NCI-H1105 (cell line): Measurements from ENCODE around the gene THEMIS2.
"Not testable (repeated sequence)": the region's sequence is repeated elsewhere in the genome, so short reads cannot be mapped to it uniquely, and the experiment has no call there.

ENCODE experiments used
- DNase-seq: peaks from one replicate; lab custom pipeline; 2025; lab: John Stamatoyannopoulos, UW

The THEMIS2 gene

GRCh38 chr1:27862671-27863537 is 9.4 kb upstream of the THEMIS2 start:
- DNase-seq = no peak

DNA sequence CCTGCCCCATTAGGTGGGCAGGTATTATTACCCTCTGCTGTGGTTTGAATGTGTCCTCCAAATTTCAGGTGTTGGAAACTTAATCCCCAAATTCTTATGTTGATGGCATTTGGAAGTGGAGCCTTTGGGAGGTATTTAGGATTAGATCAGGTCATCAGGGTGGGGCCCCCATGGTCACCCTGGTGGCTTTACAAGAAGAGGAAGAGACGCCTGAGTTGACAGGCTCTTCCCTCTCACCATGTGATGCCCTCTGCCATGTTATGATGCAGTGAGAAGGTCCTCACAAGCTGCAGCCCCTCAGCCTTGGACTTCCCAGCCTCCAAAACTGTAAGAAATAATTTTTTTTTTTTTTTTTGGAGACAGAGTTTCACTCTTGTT is 8.8 kb upstream of the THEMIS2 start:
- no peak for DNase-seq

DNA sequence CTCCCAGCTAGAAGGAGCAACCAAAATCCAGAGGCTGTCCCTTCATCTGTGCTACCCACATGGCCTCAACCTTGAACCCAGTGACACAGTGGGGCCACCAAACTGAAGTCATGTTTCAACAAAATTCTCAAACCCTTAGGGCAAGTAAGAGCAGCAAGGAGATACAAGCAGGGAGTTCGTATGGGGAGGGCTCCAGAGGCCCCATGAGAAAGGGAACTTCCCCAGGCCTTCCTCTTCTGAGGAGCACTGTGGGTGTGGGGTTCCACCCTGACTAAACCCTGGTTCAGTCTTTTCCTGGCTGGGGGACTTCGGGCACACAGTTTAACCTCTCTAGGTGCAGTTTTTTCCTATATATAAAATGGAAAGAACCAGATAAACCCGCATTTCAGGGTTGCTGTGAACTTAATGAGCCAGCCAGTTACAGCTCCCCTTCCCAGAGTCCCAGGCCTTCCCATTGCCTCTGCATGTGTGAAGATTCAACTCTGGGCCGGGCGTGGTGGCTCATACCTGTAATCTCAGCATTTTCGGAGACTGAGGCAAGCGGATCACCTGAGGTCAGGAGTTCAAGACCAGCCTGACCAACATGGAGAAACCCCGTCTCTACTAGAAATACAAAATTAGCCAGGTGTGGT is 8.0 kb upstream of the THEMIS2 start:
- no peak for DNase-seq

DNA sequence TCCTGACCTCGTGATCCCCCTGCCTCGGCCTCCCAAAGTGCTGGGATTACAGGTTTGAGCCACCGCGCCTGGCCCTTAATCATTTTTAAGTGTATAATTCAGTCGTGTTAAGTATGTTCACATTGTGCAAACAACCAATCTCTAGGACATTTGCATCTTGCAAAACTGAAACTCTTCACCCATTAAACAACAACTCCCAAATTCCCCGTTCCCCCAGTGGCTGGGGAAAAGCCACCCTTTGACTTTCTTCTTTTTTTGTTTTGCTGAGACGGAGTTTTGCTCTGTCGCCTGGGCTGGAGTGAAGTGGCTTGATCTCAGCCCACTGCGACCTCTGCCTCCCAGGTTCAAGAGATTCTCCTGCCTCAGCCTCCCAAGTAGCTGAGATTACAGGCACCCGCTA is 6.5 kb upstream of the THEMIS2 start:
- no peak for DNase-seq

DNA sequence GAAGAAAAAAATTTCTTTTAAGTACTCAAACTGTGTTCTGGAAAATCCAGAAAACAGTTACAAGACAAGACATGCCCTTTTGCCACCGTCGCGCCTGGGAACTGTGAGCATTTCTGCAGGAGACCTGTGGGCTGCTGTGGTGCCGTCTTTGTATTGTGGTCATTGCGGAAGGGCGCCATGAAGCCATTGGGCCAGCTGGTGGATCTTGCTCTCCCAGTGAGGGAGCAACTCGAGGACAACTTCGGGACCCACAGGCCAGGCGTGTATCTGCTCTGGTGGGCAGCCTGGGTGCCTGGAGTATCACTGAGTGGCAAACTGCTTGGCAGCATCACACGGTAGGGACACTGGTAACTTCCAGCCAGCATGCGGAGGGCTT is 3.8 kb upstream of the THEMIS2 start:
- DNase-seq = no peak

- DNase-seq = no peak
Measured at GRCh38 chr1:27868932-27869718, 3.2 kb upstream of the THEMIS2 start.

GRCh38 chr1:27869719-27870085 is 2.6 kb upstream of the THEMIS2 start:
- no peak for DNase-seq

DNA sequence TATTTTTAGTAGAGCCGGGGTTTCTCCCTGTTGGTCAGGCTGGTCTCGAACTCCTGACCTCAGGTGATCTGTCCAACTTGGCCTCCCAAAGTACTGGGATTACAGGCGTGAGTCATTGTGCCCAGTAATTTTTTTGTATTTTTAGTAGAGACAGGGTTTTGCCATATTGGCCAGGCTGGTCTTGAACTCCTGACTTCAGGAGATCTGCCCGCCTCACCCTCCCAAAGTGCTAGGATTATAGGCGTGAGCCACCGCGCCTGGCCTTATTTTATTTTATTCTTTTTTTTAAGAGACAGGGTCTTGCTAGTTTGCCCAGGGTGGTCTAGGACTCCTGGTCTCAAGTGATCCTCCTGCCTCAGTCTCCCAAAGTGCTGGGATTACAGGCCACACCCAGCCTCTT is 1.3 kb upstream of the THEMIS2 start:
- not testable (repeated sequence) for DNase-seq

GRCh38 chr1:27872802-27873551 is 633 bp downstream of the THEMIS2 start:
- no peak for DNase-seq

DNA sequence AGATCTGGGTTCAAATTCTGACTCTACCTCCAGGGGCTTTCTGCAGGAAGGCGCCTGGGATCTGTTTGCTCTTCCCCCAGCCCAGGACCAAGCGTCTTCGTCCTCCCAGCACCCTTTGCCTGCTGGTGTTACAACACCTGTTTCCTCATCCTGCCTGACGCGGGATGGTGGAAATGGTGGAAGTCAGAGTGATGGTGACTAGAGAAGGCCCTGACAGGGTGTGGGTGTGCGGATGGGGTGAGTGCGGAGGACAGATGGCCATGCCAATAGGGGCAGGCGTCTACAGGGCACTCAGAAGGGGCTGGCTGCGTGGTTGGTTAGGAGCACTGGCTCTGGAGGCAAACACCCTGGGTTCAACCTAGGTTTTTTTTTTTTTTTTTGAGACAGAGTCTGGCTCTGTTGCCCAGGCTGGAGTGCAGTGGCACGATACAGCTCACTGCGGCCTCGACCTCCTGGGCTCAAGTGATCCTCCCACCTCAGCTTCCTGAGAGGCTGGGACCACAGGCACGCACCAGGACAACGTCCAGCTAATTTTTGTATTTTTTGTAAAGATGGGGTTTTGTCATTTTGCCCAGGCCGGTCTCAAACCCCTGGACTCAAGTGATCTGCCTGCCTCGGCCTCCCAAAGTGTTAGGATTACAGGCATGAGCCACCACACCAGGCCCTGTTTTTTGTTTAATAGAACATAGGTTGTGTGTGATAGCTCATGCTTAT is 1.5 kb downstream of the THEMIS2 start:
- no peak for DNase-seq

GRCh38 chr1:27876341-27877114 is 4.2 kb downstream of the THEMIS2 start:
- DNase-seq = no peak

- no peak for DNase-seq
Measured at GRCh38 chr1:27877115-27877416, 4.7 kb downstream of the THEMIS2 start.

- no peak for DNase-seq
Measured at GRCh38 chr1:27878039-27878438, 5.7 kb downstream of the THEMIS2 start.

- DNase-seq = no peak
Measured at GRCh38 chr1:27878787-27879335, 6.5 kb downstream of the THEMIS2 start.

GRCh38 chr1:27879374-27880082 is 7.2 kb downstream of the THEMIS2 start:
- no peak for DNase-seq

GRCh38 chr1:27882543-27882903 is 10.2 kb downstream of the THEMIS2 start:
- no peak for DNase-seq

DNA sequence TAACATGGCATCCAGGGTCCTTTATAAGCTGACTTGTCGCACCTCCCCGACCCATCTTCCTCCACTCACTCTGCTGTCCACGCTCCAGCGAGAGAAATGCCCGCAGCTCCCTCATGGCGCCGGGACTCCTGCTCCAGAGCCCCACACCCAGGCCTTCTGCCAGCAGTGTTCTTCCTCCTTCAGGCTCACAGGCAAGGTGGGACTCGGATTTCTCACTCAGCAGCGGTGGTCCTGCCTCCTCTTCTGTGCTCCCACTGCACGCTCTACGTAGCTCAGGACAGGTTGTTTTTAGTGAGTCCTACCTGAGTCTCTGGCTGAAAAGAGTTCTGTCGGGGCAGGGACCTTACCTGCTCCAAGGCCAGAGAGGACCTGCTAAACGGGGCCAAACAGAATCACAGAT is 11.2 kb downstream of the THEMIS2 start:
- DNase-seq = no peak

GRCh38 chr1:27884006-27884954 is 11.9 kb downstream of the THEMIS2 start:
- DNase-seq = no peak

DNA sequence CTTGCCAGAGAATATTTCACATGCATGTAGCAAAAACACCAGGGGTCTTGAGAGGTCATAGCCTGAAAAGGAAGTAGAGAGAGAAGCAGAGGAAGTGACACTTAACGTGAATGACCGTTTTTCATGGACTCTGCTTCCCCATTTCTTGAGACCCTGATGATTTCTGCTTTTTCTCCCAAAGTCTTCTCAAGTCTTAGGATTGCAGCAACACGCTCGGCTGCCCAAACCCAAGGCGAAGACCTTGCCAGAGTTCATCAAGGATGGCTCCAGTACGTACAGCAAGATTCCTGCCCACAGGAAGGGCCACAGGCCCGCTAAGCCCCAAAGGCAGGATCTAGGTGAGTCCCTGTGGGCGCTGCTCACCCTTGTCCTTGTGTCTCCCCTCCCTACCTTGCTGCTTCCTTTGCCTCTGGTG is 12.8 kb downstream of the THEMIS2 start:
- DNase-seq = no peak
